ENCODE data around the gene SLC28A1.

Gene SLC28A1

DNA sequence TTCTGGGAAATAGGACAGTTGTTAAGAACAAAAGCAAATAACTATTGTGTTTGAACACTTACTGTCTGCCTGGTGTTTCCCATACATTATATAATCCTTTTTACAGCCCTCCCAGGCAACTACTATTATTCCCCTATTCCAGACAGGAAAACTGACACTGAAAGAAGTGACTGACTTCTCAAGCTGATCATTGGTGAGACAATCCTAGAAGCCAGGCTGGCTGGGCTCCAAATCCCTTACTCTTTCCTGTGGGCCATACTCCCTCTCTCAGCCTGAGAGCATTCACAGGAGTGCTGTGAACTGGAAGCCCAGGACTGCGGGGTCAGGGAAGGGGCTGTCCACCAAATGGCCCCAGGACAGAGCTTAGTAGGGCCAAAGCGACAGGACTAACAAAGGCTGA, 58.0 kb downstream of the SLC28A1 start:
- ATAC-seq (no peak), DNase-seq (no peak)

DNA sequence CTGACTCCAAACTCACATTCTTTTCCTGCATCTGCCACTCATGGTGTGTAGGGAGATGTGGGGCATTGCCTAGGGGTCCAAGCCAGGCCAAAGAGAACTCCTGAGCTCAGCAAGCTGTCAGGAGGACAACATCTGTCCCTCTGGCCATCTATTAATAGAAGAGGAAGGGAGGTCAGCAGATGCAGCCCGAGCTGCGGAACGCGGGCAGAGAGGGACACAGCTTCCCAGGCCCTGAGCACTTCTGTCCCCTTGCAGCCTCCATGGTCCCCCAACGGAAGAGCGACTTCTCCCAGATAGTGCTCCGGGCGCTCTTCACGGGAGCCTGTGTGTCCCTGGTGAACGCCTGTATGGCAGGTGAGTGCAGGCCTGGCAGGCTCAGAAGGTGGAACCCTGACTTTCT, 59.8 kb downstream of the SLC28A1 start:
- ATAC-seq (no peak), DNase-seq (no peak)

DNA sequence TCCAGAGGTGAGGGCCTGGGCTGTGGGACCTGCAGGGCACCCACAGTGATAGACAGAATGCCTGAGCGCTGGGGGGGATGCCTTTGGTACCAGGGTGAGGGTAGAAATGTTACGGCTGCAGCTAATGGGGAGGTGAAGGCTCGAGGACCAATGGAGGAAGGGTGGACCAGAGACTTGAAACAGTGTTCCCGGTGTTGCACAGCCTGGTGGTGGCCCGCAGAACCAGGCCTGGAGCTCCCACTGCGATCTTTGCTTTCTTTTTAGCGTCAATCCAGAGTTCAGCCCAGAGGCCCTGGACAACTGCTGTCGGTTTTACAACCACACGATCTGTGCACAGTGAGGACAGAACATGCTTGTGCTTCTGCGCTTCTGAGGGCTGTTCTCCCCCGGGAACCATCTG, 60.4 kb downstream of the SLC28A1 start:
- ATAC-seq (no peak), DNase-seq (no peak)

DNA sequence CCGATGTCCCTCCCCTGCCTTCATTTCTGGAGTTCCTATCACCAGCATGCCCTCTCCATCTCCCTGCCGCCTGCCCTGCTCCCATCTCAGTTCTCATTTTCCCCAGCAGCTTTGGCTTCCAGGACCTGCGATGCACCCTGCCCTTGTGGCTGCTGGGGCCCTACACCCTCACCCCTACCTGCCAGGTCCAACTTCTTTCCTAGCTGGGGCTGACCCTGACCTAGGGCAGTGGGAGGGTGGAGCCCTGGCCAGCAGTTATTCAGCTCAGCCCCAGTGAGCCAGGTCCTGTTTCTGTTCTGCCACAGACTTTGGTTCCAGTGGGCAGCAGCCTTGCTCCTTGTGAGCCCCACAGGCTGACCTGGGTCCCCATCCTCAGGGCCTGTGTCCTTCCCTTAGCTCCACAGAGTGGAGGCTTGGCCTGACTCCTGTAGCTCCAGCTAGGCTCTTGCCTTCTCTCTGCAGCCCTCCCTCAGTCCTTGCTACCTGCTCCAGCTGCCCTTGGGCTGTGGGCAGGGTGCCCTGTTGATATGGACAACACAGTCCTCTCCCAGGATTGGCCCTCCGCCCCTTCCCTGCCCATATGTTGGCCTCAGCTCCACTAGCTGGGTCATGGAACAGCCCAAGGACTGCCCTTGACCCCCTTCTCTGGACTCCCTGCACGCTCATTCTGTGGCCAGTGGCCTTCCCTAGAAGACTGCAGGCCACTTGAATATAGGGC, 62.5 kb downstream of the SLC28A1 start:
- DNase-seq = no peak
- no peak for ATAC-seq

DNA sequence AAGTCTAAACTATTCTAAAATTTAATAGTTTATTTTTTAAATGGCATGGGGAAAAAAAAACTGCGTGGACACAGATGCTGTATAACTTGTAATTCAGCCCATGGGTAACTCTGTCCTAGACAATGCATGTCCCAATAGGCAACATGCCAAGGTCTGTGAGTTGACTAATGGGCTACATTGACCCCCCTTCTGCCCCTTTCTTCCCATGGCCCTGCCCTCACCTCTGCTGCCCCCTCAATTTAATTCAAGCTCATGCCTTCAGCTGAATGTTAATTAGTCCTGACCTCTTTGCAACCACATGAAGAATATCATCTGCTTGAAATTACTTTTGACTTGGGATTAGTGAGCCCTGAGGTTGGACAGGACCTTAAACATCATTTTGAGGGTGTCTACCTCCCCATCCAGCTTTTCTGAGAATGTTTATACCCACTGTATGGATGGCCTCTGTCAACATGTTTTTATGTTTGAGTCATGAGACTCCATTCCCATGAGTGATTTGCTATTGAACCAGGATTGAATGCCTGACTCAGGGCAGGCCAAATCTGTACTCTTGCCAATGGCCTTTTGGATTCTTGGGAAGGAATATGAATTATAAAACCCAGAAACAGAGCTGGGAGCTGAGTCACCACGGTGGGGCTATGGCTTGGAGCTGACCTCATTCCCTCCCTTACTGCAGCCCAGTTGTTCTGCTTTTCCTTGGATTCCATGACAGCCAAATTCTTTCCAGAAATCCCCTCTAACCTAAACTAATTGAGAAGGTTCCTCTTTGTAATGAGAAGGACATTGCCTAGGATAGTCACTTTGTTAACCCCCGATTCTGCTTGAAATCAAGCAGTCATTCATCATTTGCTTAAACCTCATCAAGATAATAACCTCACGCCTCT, 63.7 kb downstream of the SLC28A1 start:
- no peak for ATAC-seq
- DNase-seq = no peak

DNA sequence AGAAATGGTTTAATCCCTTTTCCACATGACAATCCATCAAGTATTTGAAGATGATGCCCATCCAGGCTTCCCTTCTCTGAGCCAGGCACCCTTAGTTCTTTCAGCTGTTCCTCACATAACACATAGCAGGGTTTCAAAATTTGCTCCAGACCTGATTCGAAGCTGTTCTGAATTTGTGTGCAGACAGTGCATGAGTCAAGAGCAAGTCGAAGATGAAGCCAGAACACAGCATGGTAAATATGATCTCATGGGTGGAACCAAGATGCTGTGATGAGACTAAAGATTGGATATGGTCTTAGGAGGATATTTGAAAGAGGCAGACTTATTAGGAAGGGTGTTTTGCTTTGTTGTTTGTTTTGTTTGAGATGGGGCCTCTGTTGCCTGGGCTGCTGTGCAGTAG, 64.6 kb downstream of the SLC28A1 start:
- DNase-seq = no peak
- ATAC-seq = no peak

DNA sequence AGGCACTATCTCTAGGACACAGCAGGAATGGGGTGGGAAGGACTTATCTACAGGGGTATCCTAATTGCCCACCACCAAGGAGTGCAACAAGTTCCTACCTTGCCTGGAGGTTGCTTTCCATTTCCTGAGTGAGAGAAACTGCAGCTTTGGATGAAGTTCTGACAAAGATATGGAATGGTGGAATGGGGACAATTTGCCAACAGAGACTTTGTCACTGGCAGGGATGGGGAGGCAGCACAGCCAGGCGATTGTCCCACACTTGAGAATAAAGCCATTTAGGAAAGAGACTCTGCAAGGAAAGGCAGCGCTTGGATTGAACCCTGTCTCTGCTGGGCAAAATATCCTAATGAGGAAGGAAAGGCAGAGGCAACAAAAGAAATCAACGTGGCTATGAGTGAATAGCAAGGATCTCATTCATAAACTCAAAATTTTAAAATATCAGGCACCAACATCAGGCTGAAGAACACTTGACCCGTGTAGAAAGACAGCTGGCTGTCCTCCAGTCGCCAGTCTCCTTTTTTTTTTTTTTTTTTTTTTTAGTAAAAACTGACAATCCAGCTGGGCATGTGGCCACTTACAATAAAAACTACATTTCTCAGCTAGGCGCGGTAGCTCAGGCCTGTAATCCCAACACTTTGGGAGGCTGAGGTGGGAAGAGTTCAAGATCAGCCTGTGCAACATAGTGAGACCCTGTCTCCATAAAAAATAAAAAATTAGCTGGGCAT, 65.5 kb downstream of the SLC28A1 start:
- DNase-seq (no peak), ATAC-seq (no peak)

DNA sequence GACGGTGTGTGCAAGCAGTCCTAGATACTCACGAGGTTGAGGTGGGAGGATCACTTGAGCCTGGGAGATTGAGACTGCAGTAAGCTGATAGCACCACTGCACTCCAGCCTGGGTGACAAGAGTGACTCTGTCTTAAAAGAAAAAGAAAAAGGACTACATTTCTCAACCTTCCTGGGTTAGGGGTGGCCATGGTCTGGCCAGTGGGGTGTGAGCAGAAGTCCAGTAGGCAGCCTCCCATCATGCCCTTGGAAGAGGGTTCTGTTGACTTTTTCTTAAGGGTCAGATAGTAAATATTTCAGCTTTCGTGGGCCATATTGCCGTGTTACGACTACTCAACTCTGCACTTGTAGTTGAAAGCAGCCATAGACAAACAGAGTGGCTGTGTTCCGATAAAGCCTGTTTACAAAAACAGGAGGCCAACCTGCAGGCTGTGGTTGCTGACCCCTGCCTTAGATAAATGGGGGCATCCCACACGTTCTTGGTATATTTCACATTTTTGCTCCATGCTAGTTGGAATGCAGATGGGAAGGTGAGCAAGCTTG, 66.2 kb downstream of the SLC28A1 start:
- DNase-seq = no peak
- ATAC-seq = no peak

DNA sequence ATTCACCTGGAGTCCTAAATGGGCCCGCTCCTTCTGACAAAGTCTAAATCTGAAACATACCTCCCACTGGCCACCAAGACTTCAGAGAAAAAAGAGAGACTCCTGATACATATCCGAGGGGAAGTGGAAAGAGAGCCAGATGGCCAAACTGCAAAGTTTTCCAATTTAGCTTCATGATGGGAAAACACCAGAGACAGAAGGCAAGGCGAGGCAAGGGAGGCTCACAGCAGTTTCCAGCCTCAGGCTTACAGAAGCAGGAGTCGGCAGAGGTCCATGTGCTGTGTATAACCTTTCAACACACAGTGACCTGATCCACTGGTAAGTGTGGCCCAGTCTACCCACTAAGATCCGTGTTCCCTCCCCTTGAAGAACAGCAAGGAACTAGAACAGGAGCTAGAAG, 67.3 kb downstream of the SLC28A1 start:
- DNase-seq = no peak
- ATAC-seq = no peak

DNA sequence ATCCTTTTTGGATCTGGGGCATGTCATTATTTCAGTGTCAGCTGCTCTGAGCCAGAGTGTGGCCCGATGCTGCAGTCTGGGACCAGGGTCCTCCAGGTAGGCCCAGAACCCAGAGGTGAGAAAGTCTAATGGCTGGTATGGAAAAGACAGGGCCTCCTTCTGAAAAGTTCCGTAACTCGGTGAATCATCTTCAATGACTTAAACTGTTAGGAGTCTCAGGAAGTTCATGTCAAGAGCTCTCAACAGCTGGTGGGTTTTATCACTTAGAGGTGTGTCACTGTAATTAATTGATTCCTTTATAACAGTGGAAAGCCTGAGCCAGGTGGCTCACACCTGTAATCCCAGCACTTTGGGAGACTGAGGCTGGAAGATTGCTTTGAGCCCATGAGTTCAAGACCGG, 68.7 kb downstream of the SLC28A1 start:
- no peak for ATAC-seq
- DNase-seq = no peak

DNA sequence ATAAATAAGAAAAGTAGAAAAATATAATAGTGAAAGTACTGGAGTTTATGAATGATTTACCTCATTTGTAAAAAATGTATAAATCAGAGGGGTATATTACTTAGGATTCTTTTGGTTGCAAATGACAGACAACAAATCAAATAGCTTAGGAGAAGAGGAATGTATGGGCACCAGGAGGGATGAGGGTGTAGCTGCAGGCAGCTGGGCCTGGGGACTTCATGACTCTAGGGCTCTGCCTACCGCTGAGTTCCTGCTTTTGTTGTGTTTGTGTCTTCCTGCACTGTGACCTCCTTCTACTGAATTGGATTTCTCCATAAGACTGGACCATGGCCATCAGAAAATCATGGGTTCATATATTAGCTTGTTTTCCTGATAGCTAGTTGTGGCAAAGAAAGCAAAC, 69.3 kb downstream of the SLC28A1 start:
- DNase-seq = no peak
- no peak for ATAC-seq

DNA sequence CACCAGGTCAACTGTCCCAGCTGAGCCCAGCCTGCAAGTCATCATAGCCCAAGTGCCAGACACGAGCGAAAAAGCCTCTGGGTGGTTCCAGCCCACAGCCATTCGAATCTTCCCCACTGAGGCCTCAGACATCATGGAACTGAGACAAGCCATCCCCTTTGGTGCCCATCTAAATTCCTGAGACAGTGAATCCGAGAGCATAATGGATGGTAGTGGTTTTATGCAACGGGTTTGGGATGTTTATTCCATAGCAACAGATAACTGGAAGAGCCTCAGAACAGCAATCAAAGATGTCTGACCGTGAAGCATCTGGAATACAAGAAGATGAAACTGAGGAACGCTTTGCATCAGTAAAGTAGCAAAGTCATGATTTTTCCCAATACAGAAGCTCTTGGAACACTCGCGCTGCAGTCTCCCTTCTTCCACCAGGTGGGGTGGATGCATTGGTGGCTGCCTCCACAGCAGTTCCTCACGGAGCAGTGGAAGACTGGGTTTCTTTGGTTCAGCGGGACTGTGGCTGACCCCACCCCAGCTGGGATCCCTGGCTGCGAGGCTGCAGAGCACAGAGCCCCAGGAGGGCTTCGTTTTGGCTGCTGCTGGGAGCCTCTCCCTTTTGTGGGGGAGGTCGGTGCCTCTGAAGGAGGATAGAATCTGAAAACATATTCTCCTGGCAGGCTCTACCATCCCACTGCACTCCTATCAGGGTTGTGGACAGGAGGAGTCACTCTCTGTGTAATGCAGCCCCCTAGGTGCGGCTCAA, 70.8 kb downstream of the SLC28A1 start:
- ATAC-seq = peak; percentile 46
- DNase-seq = peak; percentile 36

DNA sequence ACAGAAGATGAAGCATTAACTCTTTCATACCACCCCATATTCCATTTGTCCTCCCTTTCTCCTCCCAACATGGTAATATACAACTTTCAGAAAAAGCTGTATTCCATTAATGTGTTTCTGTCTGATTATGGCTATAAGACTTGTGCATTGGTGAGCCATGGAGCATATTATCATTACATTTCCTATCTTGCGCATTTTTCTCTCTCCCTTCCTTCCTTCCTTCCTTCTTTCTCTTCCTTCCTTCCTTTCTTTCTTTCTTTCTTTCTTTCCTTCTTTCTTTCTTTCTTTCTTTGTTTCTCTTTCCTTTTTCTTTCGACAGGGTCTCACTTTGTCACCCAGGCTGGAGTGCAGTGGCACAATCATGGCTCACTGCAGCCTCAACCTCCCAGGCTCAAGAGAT, 71.7 kb downstream of the SLC28A1 start:
- no peak for DNase-seq
- ATAC-seq = no peak

DNA sequence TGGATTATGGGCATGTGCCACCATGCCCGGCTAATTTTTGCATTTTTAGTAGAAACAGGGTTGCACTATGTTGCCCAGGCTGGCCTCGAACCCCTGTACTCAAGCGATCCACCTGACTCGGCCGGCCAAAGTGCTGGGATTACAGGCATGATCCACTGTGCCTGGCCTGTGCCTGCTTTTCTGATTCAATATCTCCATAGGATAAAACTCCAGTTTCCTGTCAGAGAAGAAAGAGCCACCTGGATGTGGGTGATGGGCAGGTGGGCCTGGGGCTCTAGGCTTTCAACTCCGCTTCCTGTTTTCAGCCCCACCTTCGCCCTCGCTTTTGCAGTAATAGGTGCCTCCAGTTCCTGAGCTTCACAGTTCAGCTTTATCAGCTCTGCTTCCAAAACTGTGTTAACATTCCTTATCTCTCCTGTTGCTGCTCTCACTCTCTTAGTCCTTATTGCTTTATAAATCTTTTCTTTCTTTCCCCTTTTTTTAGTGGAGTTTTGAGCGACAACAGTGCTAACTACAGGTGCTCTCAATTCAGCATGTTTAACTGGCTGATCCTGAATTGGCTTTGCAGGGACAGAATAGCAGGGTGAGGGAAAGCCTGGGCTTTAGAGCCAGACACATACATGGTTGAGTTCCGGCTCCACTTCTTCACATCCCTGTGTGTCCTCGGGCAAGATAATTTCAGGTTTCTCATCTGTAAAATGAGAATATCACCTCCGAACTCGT, 76.1 kb downstream of the SLC28A1 start:
- ATAC-seq (no peak), DNase-seq (no peak)

DNA sequence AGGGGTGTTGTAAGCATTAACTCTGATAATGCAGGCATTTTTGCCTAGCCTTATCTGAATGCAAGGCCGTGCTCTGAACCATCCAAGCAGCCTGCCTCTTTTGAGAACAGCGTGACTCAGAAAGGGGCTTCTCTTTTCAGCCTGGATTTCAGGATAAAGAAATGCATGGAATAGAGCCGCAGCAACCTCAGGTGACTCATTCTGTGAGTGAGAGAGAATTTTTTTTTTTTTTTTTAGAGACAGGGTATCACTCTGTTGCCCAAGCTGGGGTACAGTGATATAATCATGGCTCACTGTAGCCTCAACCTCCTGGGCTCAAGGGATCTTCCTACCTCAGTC, 76.6 kb downstream of the SLC28A1 start:
- ATAC-seq (no peak), DNase-seq (no peak)

DNA sequence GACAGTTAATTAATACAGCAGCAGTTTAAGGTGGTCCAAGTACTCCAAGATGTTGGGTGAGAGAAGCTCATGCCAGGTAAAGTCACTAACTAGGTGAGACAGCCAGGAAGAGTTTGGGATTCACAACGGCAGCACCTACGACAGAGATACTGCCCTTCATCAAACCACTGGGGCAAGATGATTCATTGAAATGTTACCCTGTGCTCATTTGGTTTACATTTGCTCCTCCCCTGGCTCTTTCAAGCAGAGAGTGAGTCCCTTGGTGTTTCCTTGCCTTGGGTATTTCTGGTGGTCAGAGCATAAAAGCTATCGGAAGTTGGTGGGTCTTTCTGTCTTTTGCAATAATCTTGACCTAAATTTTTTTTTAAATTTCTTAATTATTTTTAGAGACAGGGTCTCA, 77.2 kb downstream of the SLC28A1 start:
- DNase-seq (no peak), ATAC-seq (no peak)

DNA sequence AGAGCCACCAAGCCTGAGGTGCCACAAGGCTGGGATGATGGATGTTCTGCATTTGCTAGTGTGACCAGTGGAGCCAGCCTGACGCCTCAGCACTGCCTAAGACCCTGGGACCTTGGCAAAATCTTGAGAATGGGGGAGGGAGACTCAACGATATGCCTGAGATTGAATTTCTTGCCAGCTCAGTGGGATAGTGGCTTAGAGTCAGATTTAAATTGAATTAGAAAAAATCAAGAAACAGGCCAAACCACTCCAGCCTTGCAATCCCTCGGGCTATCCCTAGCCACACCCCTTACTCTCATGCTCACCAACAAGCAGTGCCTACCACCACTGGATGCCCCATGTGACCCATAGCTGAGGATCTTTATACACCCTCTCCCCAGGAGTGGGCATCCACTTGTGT, 78.5 kb downstream of the SLC28A1 start:
- no peak for DNase-seq
- no peak for ATAC-seq

DNA sequence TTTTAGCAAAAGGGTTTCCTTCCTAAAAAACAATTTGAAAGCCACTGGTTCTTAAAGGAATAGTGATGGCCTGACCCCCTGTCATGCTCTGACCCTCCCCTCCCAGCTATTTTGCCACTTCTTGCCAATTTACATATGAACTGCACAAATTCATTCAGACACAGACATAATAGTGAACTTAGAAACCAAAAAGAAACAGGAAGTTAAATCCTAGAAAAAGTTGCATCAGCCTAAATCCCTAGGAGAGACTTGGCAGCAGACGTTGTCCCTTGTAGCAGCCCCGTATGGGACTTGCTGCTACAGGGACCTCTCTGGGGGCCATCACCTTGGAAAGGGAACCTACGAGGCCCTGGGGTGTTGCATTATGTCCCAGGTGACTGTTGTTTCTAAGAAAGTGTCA, 82.9 kb downstream of the SLC28A1 start:
- DNase-seq (no peak), ATAC-seq (no peak)

DNA sequence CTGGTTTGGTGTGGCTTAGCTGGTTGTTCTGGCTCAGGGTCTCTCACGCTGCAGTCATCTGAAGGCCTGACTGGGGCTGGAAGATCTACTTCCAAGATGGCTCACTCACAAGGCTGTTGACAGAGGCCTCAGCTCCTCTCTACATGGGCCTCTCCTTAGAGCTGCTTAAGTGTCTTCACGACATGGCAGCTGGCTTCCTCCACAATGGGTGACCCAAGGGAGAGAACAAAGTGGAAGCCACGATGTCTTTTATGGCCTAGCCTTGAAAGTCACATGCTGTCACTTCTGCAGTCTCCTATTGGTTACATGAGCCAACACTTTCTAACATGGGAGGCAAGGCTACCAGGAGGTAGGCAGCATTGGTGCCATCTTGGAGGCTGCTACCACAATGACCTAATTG, 83.8 kb downstream of the SLC28A1 start:
- DNase-seq = no peak
- ATAC-seq = no peak

DNA sequence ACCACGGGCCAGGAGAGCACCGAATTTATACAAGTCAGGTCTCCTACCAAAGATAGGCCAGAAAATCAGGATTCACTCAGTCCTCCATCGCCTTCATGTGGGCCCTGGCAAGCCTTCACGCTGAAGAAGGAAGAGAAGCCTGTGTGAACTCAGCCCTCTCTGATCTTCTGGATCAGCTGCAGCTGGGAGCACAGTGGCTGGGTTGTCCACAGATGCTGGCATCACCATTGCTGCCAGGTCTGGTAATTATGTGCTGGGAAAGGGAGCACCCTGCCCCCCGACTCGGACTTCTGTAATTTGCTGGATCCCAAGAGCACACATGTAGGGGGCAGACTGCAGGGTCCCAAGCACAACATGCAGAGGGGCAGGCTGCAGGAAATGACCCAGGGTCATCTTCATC, 84.8 kb downstream of the SLC28A1 start:
- no peak for DNase-seq

DNA sequence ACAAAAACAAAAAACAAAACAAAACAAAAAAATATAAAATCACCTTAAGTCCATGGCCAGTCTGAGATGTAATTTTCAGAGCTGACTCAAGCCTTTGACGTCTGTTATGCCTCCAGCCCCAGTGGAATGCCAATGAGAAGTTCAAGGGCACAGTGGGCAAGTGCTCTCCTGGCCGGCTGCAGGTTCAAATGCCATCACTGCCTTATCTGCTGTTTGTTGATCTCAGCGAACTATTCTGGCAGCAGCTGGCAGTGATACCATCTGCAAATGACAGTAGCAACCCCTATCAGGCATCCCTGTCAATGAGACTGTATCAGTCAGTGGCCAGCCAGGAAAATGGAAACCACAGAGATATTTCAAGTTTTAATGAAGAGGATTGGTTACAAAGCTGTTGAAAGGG, 86.4 kb downstream of the SLC28A1 start:
- no peak for ATAC-seq
- DNase-seq = no peak

More for the DNA sequence above, 84.8 kb downstream of the SLC28A1 start:
- no peak for ATAC-seq
